ENCODE results near the gene MYO3B.

GRCh38 chr2:170605862-170606261 lies 427.9 kb downstream of the MYO3B start:
- TF ChIP-seq CTCF (IDR thresholded peaks at IDR 0.05; ENCODE audit: low read depth, low read length) (no peak), POLR2A (IDR thresholded peaks at IDR 0.05; ENCODE audit: extremely low read depth, insufficient read length) (no peak), MYC (IDR thresholded peaks at IDR 0.05; ENCODE audit: low read depth, low read length) (no peak)

All from NB4 (cell line).